GM12878 (cell line): ENCODE data around the gene ADCY10. TPM values are rescaled to one million over a fixed set of nuclear protein-coding genes. Genes with fewer than 3 reads are reported as not detected.

Source experiments
- CREM ChIP-seq: IDR thresholded peaks from 2 replicates; pipeline ENCODE4 v1.6.1; 2014; ENCODE audit warnings: antibody characterized with exemption, low read depth
- EED ChIP-seq: sonication (generic); IDR thresholded peaks from 2 replicates; pipeline ENCODE4 v1.6.1; 2016; ENCODE audit warnings: antibody characterized with exemption, low read depth
- IKZF1 ChIP-seq: fragments of 450-650 bp; conservative IDR thresholded peaks from 2 replicates; pipeline ENCODE4 v1.6.1; 2017; ENCODE audit warnings: antibody characterized with exemption, mild to moderate bottlenecking
- IKZF2 ChIP-seq, 2 experiments: fragments of 450-650 bp; IDR thresholded peaks; 2 replicates each; pipeline ENCODE4 v1.6.1; 2017; ENCODE audit warnings: mild to moderate bottlenecking in 2 of 2, moderate library complexity in 2 of 2
- MEF2A ChIP-seq: IDR thresholded peaks from 2 replicates; pipeline ENCODE4 v1.6.1; 2011; ENCODE audit warnings: low read depth, mild to moderate bottlenecking, low read length, moderate library complexity; ENCODE audit not compliant: insufficient read depth
- NBN ChIP-seq: fragments of 450-650 bp; IDR thresholded peaks from 2 replicates; pipeline ENCODE4 v1.6.1; 2016
- NFYA ChIP-seq: IDR thresholded peaks from 2 replicates; pipeline ENCODE4 v1.6.1; 2011; ENCODE audit warnings: low read depth, mild to moderate bottlenecking, low read length, improper control_type of control experiment, borderline replicate concordance
- POLR2A ChIP-seq: IDR thresholded peaks from 2 replicates; pipeline ENCODE4 v1.6.1; 2011; ENCODE audit warnings: low read depth, mild to moderate bottlenecking, low read length
- POLR2AphosphoS2 ChIP-seq: IDR thresholded peaks from 2 replicates; pipeline ENCODE4 v1.6.1; 2011; ENCODE audit warnings: low read depth, mild to moderate bottlenecking, low read length, improper control_type of control experiment, moderate library complexity
- POLR2AphosphoS5 ChIP-seq: IDR thresholded peaks from 2 replicates; pipeline ENCODE4 v1.6.1; 2011; ENCODE audit warnings: mild to moderate bottlenecking, low read length, inconsistent platforms
- POU2F2 ChIP-seq: IDR thresholded peaks from 3 replicates; pipeline ENCODE4 v1.6.1; 2011; ENCODE audit warnings: low read depth, mild to moderate bottlenecking, low read length, borderline replicate concordance
- RAD21 ChIP-seq: IDR thresholded peaks from 2 replicates; pipeline ENCODE4 v1.6.1; 2011; ENCODE audit warnings: mild to moderate bottlenecking, low read depth, low read length, moderate library complexity; ENCODE audit not compliant: insufficient read depth
- RCOR1 ChIP-seq: conservative IDR thresholded peaks from 2 replicates; pipeline ENCODE4 v1.6.1; 2012; ENCODE audit warnings: low read depth, low read length, improper control_type of control experiment
- SMARCA5 ChIP-seq: fragments of 450-650 bp; IDR thresholded peaks from 2 replicates; pipeline ENCODE4 v1.6.1; 2017; ENCODE audit warnings: mild to moderate bottlenecking
- SP1 ChIP-seq: IDR thresholded peaks from one replicate; pipeline ENCODE4 v1.6.1; 2011; ENCODE audit warnings: low read depth, low read length
- SPI1 ChIP-seq: IDR thresholded peaks from 2 replicates; pipeline ENCODE4 v1.6.1; 2011; ENCODE audit warnings: low read depth, mild to moderate bottlenecking, low read length, moderate library complexity, borderline replicate concordance; ENCODE audit not compliant: insufficient read depth
- ZBED1 ChIP-seq: IDR thresholded peaks from 2 replicates; pipeline ENCODE4 v1.6.1; 2016; ENCODE audit warnings: borderline replicate concordance
- polyA plus RNA-seq, 11 experiments: library from polyadenylated mRNA; depleted of rRNA in 4 of 11; unstranded in 6 of 11; stranded (reverse) in 5 of 11; fragments of >200 nt; fragmentation: Nextera tagmentation in 4 of 11; fragmentation: Illumina TruSeq in 1 of 11; extraction: Ambion mirVana in 4 of 11; extraction: Trizol in 1 of 11; gene quantifications; 1 replicate in 1 of 11; 2 replicates in 10 of 11; pipeline versions ENCODE4 v1.2.1 to v1.2.3, GENCODE V29; 2011 to 2016; ENCODE audit warnings: inconsistent platforms in 2 of 11, missing spikeins in 2 of 11, low read depth in 1 of 11
- total RNA-seq, 4 experiments: library from RNA; depleted of rRNA in 3 of 4; stranded (reverse); fragments of >200 nt in 3 of 4; fragmentation: Illumina TruSeq in 1 of 4; extraction: Trizol in 1 of 4; gene quantifications; 2 replicates each; pipeline versions ENCODE4 v1.2.1 to v1.2.3, GENCODE V29; 2013 to 2021
- TF ChIP-seq, protein P1 (sequence below): IDR thresholded peaks from 2 replicates; pipeline ENCODE4 v1.6.1; 2011; ENCODE audit warnings: borderline replicate concordance, low read depth, mild to moderate bottlenecking, moderate library complexity, mixed read lengths, low read length; ENCODE audit not compliant: insufficient read depth; ENCODE audit errors: extremely low read length
- TF ChIP-seq, protein P2 (sequence below): fragments of 450-650 bp; IDR thresholded peaks from 2 replicates; pipeline ENCODE4 v1.6.1; 2016; ENCODE audit warnings: mild to moderate bottlenecking
- TF ChIP-seq, protein P3 (sequence below): fragments of 450-650 bp; conservative IDR thresholded peaks from 2 replicates; pipeline ENCODE4 v1.6.1; 2017; ENCODE audit warnings: mild to moderate bottlenecking, moderate library complexity
- TF ChIP-seq, protein P4 (sequence below): fragments of 450-650 bp; IDR thresholded peaks from 2 replicates; pipeline ENCODE4 v1.6.1; 2017; ENCODE audit warnings: low read depth, mild to moderate bottlenecking, moderate library complexity
- TF ChIP-seq, protein P5 (sequence below): fragments of 450-650 bp; IDR thresholded peaks from 2 replicates; pipeline ENCODE4 v1.6.1; 2017; ENCODE audit warnings: mild to moderate bottlenecking, low read depth, inconsistent platforms; ENCODE audit not compliant: poor library complexity, severe bottlenecking

ADCY10 gene
- total and polyA plus RNA-seq, 10 of the 15 experiments (the other 5 are each of a cell fraction or from before 2014, with no cell fraction given), result 0.13 to 0.22 TPM; not detected in 8

DNA sequence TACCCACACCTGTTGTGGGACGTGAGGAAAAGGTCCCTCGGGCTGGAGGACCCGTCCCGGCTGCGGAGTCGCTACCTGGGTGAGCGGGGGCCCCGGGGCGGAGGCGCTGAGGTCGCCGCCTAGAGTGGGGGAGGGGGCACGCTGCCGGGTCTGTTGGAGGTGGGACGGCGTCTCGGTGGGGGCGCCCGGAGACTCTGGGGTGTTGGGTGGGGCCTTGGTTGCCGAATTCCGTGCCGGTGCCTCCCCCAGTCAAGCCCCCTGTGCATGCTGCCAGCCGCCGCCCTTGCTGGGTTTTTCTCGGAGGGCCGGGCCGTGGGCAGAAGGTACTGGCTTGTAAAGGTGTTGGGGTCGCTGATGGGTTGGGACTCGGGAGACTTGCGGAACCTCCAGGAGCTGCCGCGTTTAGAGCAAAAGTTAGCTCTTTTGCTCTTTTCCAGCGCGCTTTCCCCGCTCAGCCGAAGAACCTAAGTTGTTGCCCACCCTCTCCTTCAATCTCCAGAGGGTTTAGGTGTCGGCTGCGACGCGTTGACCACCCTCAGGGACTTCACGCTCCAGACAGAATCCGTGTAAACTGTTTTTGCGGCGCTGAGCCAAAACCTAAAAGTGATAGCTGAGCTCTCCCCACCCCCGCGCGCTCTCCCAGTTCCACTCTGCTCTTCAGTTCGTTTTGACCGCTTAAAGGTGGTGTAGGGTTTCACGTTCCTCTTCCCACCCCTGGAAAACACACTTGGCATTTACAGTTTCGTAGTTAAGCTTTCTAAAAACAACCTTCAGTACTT is 23.2 kb upstream of the ADCY10 start, which contains the start of gene MPC2 (continued):
- TF ChIP-seq SPI1, result peak; percentile 87
- peak; percentile 65 for TF ChIP-seq EED
- TF ChIP-seq IKZF1, result peak; percentile 70
- TF ChIP-seq, protein P1, sequence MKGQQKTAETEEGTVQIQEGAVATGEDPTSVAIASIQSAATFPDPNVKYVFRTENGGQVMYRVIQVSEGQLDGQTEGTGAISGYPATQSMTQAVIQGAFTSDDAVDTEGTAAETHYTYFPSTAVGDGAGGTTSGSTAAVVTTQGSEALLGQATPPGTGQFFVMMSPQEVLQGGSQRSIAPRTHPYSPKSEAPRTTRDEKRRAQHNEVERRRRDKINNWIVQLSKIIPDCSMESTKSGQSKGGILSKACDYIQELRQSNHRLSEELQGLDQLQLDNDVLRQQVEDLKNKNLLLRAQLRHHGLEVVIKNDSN, result no peak
- TF ChIP-seq MEF2A, result 0 out of 2 replicates have a peak, but pooled peaks have one; percentile 35
- TF ChIP-seq, protein P2, sequence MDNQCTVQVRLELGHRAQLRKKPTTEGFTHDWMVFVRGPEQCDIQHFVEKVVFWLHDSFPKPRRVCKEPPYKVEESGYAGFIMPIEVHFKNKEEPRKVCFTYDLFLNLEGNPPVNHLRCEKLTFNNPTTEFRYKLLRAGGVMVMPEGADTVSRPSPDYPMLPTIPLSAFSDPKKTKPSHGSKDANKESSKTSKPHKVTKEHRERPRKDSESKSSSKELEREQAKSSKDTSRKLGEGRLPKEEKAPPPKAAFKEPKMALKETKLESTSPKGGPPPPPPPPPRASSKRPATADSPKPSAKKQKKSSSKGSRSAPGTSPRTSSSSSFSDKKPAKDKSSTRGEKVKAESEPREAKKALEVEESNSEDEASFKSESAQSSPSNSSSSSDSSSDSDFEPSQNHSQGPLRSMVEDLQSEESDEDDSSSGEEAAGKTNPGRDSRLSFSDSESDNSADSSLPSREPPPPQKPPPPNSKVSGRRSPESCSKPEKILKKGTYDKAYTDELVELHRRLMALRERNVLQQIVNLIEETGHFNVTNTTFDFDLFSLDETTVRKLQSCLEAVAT, result peak; percentile 73
- peak; percentile 68 for TF ChIP-seq POLR2AphosphoS5
- TF ChIP-seq, protein P3, sequence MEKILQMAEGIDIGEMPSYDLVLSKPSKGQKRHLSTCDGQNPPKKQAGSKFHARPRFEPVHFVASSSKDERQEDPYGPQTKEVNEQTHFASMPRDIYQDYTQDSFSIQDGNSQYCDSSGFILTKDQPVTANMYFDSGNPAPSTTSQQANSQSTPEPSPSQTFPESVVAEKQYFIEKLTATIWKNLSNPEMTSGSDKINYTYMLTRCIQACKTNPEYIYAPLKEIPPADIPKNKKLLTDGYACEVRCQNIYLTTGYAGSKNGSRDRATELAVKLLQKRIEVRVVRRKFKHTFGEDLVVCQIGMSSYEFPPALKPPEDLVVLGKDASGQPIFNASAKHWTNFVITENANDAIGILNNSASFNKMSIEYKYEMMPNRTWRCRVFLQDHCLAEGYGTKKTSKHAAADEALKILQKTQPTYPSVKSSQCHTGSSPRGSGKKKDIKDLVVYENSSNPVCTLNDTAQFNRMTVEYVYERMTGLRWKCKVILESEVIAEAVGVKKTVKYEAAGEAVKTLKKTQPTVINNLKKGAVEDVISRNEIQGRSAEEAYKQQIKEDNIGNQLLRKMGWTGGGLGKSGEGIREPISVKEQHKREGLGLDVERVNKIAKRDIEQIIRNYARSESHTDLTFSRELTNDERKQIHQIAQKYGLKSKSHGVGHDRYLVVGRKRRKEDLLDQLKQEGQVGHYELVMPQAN, result peak; percentile 55
- TF ChIP-seq SP1, result peak; percentile 16
- 0 out of 2 replicates have a peak, but pooled peaks have one; percentile 35 for TF ChIP-seq SMARCA5
- 0 out of 2 replicates have a peak, but pooled peaks have one; percentile 15 for TF ChIP-seq CREM
- peak; percentile 15; the same call in 1 of the 2 replicates for TF ChIP-seq POLR2A
- TF ChIP-seq POU2F2, result 0 out of 3 replicates have a peak, but pooled peaks have one; percentile 4
- TF ChIP-seq NFYA, result no peak
- TF ChIP-seq RAD21, result no peak
- peak; percentile 17; the same call in 1 of the 2 replicates for TF ChIP-seq POLR2AphosphoS2
- TF ChIP-seq NBN, result 0 out of 2 replicates have a peak, but pooled peaks have one; percentile 45
- peak; percentile 14; the same call in 1 of the 2 replicates for TF ChIP-seq ZBED1
- TF ChIP-seq, protein P4, sequence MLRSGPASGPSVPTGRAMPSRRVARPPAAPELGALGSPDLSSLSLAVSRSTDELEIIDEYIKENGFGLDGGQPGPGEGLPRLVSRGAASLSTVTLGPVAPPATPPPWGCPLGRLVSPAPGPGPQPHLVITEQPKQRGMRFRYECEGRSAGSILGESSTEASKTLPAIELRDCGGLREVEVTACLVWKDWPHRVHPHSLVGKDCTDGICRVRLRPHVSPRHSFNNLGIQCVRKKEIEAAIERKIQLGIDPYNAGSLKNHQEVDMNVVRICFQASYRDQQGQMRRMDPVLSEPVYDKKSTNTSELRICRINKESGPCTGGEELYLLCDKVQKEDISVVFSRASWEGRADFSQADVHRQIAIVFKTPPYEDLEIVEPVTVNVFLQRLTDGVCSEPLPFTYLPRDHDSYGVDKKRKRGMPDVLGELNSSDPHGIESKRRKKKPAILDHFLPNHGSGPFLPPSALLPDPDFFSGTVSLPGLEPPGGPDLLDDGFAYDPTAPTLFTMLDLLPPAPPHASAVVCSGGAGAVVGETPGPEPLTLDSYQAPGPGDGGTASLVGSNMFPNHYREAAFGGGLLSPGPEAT, result peak; percentile 65; the same call in 1 of the 2 replicates
- TF ChIP-seq RCOR1, result no peak
- TF ChIP-seq, protein P5, sequence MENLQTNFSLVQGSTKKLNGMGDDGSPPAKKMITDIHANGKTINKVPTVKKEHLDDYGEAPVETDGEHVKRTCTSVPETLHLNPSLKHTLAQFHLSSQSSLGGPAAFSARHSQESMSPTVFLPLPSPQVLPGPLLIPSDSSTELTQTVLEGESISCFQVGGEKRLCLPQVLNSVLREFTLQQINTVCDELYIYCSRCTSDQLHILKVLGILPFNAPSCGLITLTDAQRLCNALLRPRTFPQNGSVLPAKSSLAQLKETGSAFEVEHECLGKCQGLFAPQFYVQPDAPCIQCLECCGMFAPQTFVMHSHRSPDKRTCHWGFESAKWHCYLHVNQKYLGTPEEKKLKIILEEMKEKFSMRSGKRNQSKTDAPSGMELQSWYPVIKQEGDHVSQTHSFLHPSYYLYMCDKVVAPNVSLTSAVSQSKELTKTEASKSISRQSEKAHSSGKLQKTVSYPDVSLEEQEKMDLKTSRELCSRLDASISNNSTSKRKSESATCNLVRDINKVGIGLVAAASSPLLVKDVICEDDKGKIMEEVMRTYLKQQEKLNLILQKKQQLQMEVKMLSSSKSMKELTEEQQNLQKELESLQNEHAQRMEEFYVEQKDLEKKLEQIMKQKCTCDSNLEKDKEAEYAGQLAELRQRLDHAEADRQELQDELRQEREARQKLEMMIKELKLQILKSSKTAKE, result peak; percentile 46
- peak; percentile 70 to 80 for TF ChIP-seq IKZF2 (IDR thresholded peaks at IDR 0.05)
